Caco-2 (cell line): ENCODE results near the gene LYZL1. TPM values are rescaled to one million over a fixed set of nuclear protein-coding genes. Genes with fewer than 3 reads are reported as not detected.
A peak's percentile ranks its signal among the peaks of the same experiment; 100 is the strongest.

ENCODE experiments used
- BruUV-seq: library from RNA; stranded (reverse); fragments of 400-500 nt; replicated peaks from 2 replicates; lab custom pipeline; 2021; lab: Mats Ljungman, UMichigan
- CTCF ChIA-PET: fragments of 300-600 bp; sonication (Branson Sonifier 250); formaldehyde crosslinking; loops from one replicate; lab custom pipeline; 2022; ENCODE audit warnings: antibody characterized with exemption; lab: Charles Lee
- POLR2A ChIA-PET: fragments of 300-600 bp; sonication (Branson Sonifier 250); formaldehyde crosslinking; loops from one replicate; lab custom pipeline; 2022; ENCODE audit warnings: antibody characterized with exemption; lab: Charles Lee
- DNase-seq, 2 experiments: peaks; one replicate each; pipeline versions ENCODE4 v3.0.0 to v3.0.0-alpha.2; 2020 to 2022
- H3K27me3 ChIP-seq: replicated peaks from 2 replicates; pipeline ENCODE4 v1.6.0; 2011; ENCODE audit warnings: low read length; ENCODE audit not compliant: control insufficient read depth, insufficient read depth
- H3K36me3 ChIP-seq: 2 replicates; pipeline ENCODE4 v1.5.1; 2011; ENCODE audit warnings: low read length; ENCODE audit not compliant: control insufficient read depth, insufficient read depth
- H3K4me1 ChIP-seq: fragments of 250-450 bp; sonication (Bioruptor Pico); 2 replicates; pipeline ENCODE4 v1.5.1; 2020; ENCODE audit warnings: mild to moderate bottlenecking
- H3K4me3 ChIP-seq: 2 replicates; pipeline ENCODE4 v1.5.1; 2011; ENCODE audit warnings: low read depth, mild to moderate bottlenecking, control low read depth, low read length
- H3K9me3 ChIP-seq: fragments of 250-450 bp; sonication (Bioruptor Pico); 2 replicates; pipeline ENCODE4 v1.5.1; 2020; ENCODE audit warnings: mild to moderate bottlenecking, moderate library complexity
- H3K27ac Mint-ChIP-seq: one replicate; pipeline ENCODE4 v1.8.0; 2022; ENCODE audit warnings: mixed read lengths; ENCODE audit not compliant: unreplicated experiment
- H3K27me3 Mint-ChIP-seq: one replicate; pipeline ENCODE4 v1.8.0; 2022; ENCODE audit warnings: mixed read lengths; ENCODE audit not compliant: insufficient read depth, unreplicated experiment
- H3K36me3 Mint-ChIP-seq: one replicate; pipeline ENCODE4 v1.8.0; 2022; ENCODE audit warnings: mild to moderate bottlenecking, mixed read lengths; ENCODE audit not compliant: insufficient read depth, unreplicated experiment
- H3K4me1 Mint-ChIP-seq: one replicate; pipeline ENCODE4 v1.8.0; 2022; ENCODE audit warnings: low read depth, mixed read lengths; ENCODE audit not compliant: unreplicated experiment
- H3K4me3 Mint-ChIP-seq: one replicate; pipeline ENCODE4 v1.8.0; 2022; ENCODE audit warnings: mild to moderate bottlenecking, moderate library complexity, mixed read lengths; ENCODE audit not compliant: unreplicated experiment
- H3K9me3 Mint-ChIP-seq: one replicate; pipeline ENCODE4 v1.8.0; 2022; ENCODE audit warnings: mixed read lengths; ENCODE audit not compliant: unreplicated experiment
- CTCF ChIP-seq, 2 experiments: fragments of 200-600 bp in 1 of 2; IDR thresholded peaks; 1 replicate in 1 of 2; 2 replicates in 1 of 2; pipeline versions ENCODE4 v1.5.1 to v1.8.0; 2011 to 2022; ENCODE audit warnings: antibody characterized with exemption in 1 of 2, control low read depth in 1 of 2, inconsistent platforms in 1 of 2, low read depth in 1 of 2, low read length in 1 of 2, mild to moderate bottlenecking in 1 of 2, moderate library complexity in 1 of 2; ENCODE audit not compliant: insufficient read depth in 1 of 2, severe bottlenecking in 1 of 2, unreplicated experiment in 1 of 2
- intact Hi-C: fragments of 100-400 bp; cut with micrococcal nuclease; formaldehyde crosslinking; loops from one replicate; pipeline ENCODE4 v1.10.0; 2022; ENCODE audit not compliant: unreplicated experiment
- total RNA-seq: library from RNA; stranded (reverse); gene quantifications from 2 replicates; pipeline ENCODE4 v1.2.3, GENCODE V29; 2022

Gene LYZL1
- total RNA-seq, 1 experiment from 2014 or later, result not detected

GRCh38 chr10:29277296-29277695 is 11.6 kb upstream of the LYZL1 start:
- CTCF ChIA-PET, result interaction anchor here (1.3 kb wide), 1 partner anchor 613 kb away, joined by 3 read pairs; no protein-coding TSS in a partner anchor
- Mint-ChIP-seq H3K27ac (no peak overlapping the region), H3K4me3 (no peak overlapping the region), H3K27me3 (no peaks in the 10 kb centered on the region), H3K4me1 (peaks cover 29% of the 10 kb centered on the region), H3K36me3 (no peaks in the 10 kb centered on the region), H3K9me3 (peaks cover 4% of the 10 kb centered on the region)
- DNase-seq, result peak; percentile 49 to 58
- peaks cover 25% of the 10 kb centered on the region for H3K4me1 ChIP-seq
- BruUV-seq, result no TSS peak
- intact Hi-C loops, result loop anchor here (2.0 kb wide), 1 partner anchor 20 kb away; no protein-coding TSS in a partner anchor
- H3K36me3 ChIP-seq, result no peaks in the 10 kb centered on the region
- H3K4me3 ChIP-seq, result no peak overlapping the region
- no peak for TF ChIP-seq CTCF (IDR thresholded peaks at IDR 0.05; ENCODE audit: insufficient read depth in 1 of 2, low read depth in 1 of 2, low read length in 1 of 2, severe bottlenecking in 1 of 2, unreplicated experiment in 1 of 2)
- H3K9me3 ChIP-seq, result no peaks in the 10 kb centered on the region
- no peaks in the 10 kb centered on the region for H3K27me3 ChIP-seq
- POLR2A ChIA-PET, result no interaction called here

GRCh38 chr10:29279779-29280487 is 8.9 kb upstream of the LYZL1 start:
- Mint-ChIP-seq H3K27ac (no peak overlapping the region), H3K9me3 (peaks cover 6% of the 10 kb centered on the region), H3K4me1 (peaks cover 18% of the 10 kb centered on the region), H3K27me3 (no peaks in the 10 kb centered on the region), H3K4me3 (no peak overlapping the region), H3K36me3 (no peaks in the 10 kb centered on the region)
- Histone ChIP-seq H3K27me3 (no peaks in the 10 kb centered on the region), H3K36me3 (no peaks in the 10 kb centered on the region), H3K4me1 (peaks cover 29% of the 10 kb centered on the region), H3K4me3 (no peak overlapping the region), H3K9me3 (no peaks in the 10 kb centered on the region)
- POLR2A ChIA-PET, result no interaction called here
- CTCF ChIA-PET, result no interaction called here
- no TSS peak for BruUV-seq
- no peak for TF ChIP-seq CTCF (IDR thresholded peaks at IDR 0.05; ENCODE audit: insufficient read depth in 1 of 2, low read depth in 1 of 2, low read length in 1 of 2, severe bottlenecking in 1 of 2, unreplicated experiment in 1 of 2)
- intact Hi-C loops, result no loop called here
- no peak for DNase-seq

- peaks cover 6% of the 10 kb centered on the region for H3K9me3 Mint-ChIP-seq
- H3K27me3 Mint-ChIP-seq, result no peaks in the 10 kb centered on the region
- H3K36me3 Mint-ChIP-seq, result no peaks in the 10 kb centered on the region
- intact Hi-C loops, result no loop called here
- DNase-seq, result no peak
- ChIA-PET CTCF (no interaction called here), POLR2A (no interaction called here)
- no peak for TF ChIP-seq CTCF (IDR thresholded peaks at IDR 0.05; ENCODE audit: insufficient read depth in 1 of 2, low read depth in 1 of 2, low read length in 1 of 2, severe bottlenecking in 1 of 2, unreplicated experiment in 1 of 2)
- BruUV-seq, result no TSS peak
- Histone ChIP-seq H3K4me1 (peaks cover 29% of the 10 kb centered on the region), H3K36me3 (no peaks in the 10 kb centered on the region), H3K4me3 (no peak overlapping the region), H3K27me3 (no peaks in the 10 kb centered on the region), H3K9me3 (no peaks in the 10 kb centered on the region)
- peaks cover 18% of the 10 kb centered on the region for H3K4me1 Mint-ChIP-seq
- no peak overlapping the region for H3K4me3 Mint-ChIP-seq
- H3K27ac Mint-ChIP-seq, result no peak overlapping the region
Observed at GRCh38 chr10:29280488-29280840, 8.4 kb upstream of the LYZL1 start.
